ENCODE measurements around the gene ARHGAP11B.
A peak's percentile ranks its signal among the peaks of the same experiment; 100 is the strongest.
"Not testable (repeated sequence)": the region's sequence is repeated elsewhere in the genome, so short reads cannot be mapped to it uniquely, and the experiment has no call there.

The ARHGAP11B gene

DNA sequence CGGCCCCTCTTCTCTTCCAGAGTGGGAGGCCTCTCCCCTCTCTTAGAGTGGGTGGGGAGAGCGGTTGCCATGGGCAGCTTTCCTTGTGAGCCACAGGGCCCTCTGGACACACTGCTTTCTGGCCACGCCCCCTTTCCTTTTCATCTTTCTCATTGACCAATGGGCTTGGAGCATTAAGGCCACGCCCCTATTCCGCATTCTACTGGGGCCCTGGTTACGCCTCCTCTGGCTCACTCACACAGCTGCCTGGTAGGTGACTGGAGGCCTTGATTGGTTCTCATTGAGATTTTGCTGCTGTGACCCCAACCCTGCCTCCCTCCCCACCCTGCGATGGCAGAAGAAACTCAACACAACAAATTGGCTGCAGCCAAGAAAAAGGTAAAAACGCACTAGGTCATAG, 22.1 kb upstream of the ARHGAP11B start, which contains the start of gene GOLGA8H:
Gene GOLGA8H (plus strand): TSS at position 233 of the 400 bp plus-strand sequence. CDS start 98 bp downstream, at position 331.
- H2AK5ac ChIP-seq (ENCODE audit: low read length, severe bottlenecking); H3K4me3 ChIP-seq (ENCODE audit: insufficient read depth in 1 of 2, low read depth in 1 of 2, low read length in 2 of 2); H3K9ac ChIP-seq (ENCODE audit: low read length); H3K4ac ChIP-seq (ENCODE audit: low read depth in 1 of 2, low read length in 2 of 2); H4K91ac ChIP-seq (ENCODE audit: low read length); H2BK5ac ChIP-seq (ENCODE audit: low read depth, low read length, poor library complexity, severe bottlenecking); H3K27me3 ChIP-seq (ENCODE audit: control insufficient read depth in 1 of 2, insufficient read depth in 1 of 2, low read length in 2 of 2); H3K18ac ChIP-seq (ENCODE audit: low read depth in 1 of 2, low read length in 2 of 2); H2BK12ac ChIP-seq (ENCODE audit: low read length in 2 of 2); H4K8ac ChIP-seq (ENCODE audit: low read length); H3K27ac ChIP-seq (ENCODE audit: low read length, poor library complexity, severe bottlenecking); H3K9me3 ChIP-seq (ENCODE audit: control insufficient read depth, low read length); H2BK120ac ChIP-seq (ENCODE audit: low read depth, low read length); H2BK15ac ChIP-seq (ENCODE audit: low read depth, poor library complexity, severe bottlenecking); H3K36me3 ChIP-seq (ENCODE audit: control insufficient read depth in 1 of 2, insufficient read depth in 2 of 2, low read depth in 1 of 2, low read length in 2 of 2); DNase-seq; H3K14ac ChIP-seq (ENCODE audit: low read length in 2 of 2); H3K4me1 ChIP-seq (ENCODE audit: control insufficient read depth, insufficient read depth, low read depth, low read length); H3K4me2 ChIP-seq (ENCODE audit: low read length, poor library complexity, severe bottlenecking); H2AFZ ChIP-seq (ENCODE audit: low read depth, low read length); H3K79me1 ChIP-seq (replicated peaks; ENCODE audit: low read length, poor library complexity, severe bottlenecking); H3K23ac ChIP-seq (ENCODE audit: low read length in 2 of 2): not testable (repeated sequence)
- WGBS: no CpG with 5 or more reads among the region's 8 CpGs

DNA sequence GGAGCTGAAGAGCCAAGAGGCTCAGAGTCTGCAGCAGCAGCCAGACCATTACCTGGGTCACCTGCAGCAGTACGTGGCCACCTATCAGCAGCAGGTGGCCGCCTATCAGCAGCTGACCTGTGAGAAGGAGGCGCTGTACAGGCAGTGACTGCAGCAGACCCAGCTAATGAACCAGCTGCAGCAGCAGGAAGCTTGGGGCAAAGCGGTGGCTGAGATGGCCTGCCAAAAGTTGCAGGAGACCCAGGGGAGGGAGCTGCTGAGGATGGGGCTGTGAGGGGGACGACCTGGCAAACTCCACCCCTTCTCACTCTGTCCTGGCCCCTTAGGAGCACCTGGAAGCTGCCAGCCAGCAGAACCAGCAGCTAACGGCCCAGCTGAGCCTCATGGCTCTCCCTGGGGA, 13.7 kb upstream of the ARHGAP11B start:
- H3K4ac ChIP-seq (ENCODE audit: low read depth in 1 of 2, low read length in 2 of 2); H3K14ac ChIP-seq (ENCODE audit: low read length in 2 of 2); H3K36me3 ChIP-seq (ENCODE audit: control insufficient read depth in 1 of 2, insufficient read depth in 2 of 2, low read depth in 1 of 2, low read length in 2 of 2); DNase-seq; H3K18ac ChIP-seq (ENCODE audit: low read depth in 1 of 2, low read length in 2 of 2); H4K8ac ChIP-seq (ENCODE audit: low read length); H3K9me3 ChIP-seq (ENCODE audit: control insufficient read depth, low read length); H3K27ac ChIP-seq (ENCODE audit: low read length, poor library complexity, severe bottlenecking); H2BK12ac ChIP-seq (ENCODE audit: low read length in 2 of 2); H2BK15ac ChIP-seq (ENCODE audit: low read depth, poor library complexity, severe bottlenecking); H4K91ac ChIP-seq (ENCODE audit: low read length); H2BK5ac ChIP-seq (ENCODE audit: low read depth, low read length, poor library complexity, severe bottlenecking); H3K79me1 ChIP-seq (replicated peaks; ENCODE audit: low read length, poor library complexity, severe bottlenecking); H3K4me3 ChIP-seq (ENCODE audit: insufficient read depth in 1 of 2, low read depth in 1 of 2, low read length in 2 of 2); H3K27me3 ChIP-seq (ENCODE audit: control insufficient read depth in 1 of 2, insufficient read depth in 1 of 2, low read length in 2 of 2); H2AFZ ChIP-seq (ENCODE audit: low read depth, low read length); H2BK120ac ChIP-seq (ENCODE audit: low read depth, low read length); H3K9ac ChIP-seq (ENCODE audit: low read length); H2AK5ac ChIP-seq (ENCODE audit: low read length, severe bottlenecking); H3K23ac ChIP-seq (ENCODE audit: low read length in 2 of 2); H3K4me1 ChIP-seq (ENCODE audit: control insufficient read depth, insufficient read depth, low read depth, low read length); H3K4me2 ChIP-seq (ENCODE audit: low read length, poor library complexity, severe bottlenecking): not testable (repeated sequence)
- no CpG with 5 or more reads among the region's 6 CpGs for WGBS

DNA sequence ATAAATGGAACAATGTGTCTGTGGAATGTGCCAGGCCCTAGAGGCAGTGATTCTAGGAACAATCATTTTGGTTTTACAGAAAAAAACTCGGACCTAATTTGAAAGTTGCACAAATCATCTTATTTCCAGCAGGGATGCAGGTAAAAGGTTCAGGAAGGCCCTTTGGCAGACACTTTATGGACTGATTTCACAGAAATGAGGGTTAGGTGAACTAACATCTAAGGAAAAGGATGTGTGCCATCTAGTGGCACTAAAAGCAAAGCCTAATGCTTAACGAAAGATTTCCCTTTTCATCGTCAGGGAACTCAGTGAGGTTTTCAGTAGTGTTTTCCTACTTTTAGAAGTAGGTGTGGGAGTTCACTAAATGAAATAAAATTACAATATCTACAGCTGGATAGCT, 4.6 kb upstream of the ARHGAP11B start:
- no CpG with 5 or more reads among the region's 3 CpGs for WGBS
- not testable (repeated sequence) for H3K27me3 ChIP-seq (ENCODE audit: control insufficient read depth in 1 of 2, insufficient read depth in 1 of 2, low read length in 2 of 2); H3K4me3 ChIP-seq (ENCODE audit: insufficient read depth in 1 of 2, low read depth in 1 of 2, low read length in 2 of 2); H3K4ac ChIP-seq (ENCODE audit: low read depth in 1 of 2, low read length in 2 of 2); H3K18ac ChIP-seq (ENCODE audit: low read depth in 1 of 2, low read length in 2 of 2); H4K8ac ChIP-seq (ENCODE audit: low read length); H3K23ac ChIP-seq (ENCODE audit: low read length in 2 of 2); DNase-seq; H3K14ac ChIP-seq (ENCODE audit: low read length in 2 of 2); H3K9ac ChIP-seq (ENCODE audit: low read length); H2BK120ac ChIP-seq (ENCODE audit: low read depth, low read length); H3K79me1 ChIP-seq (replicated peaks; ENCODE audit: low read length, poor library complexity, severe bottlenecking); H3K9me3 ChIP-seq (ENCODE audit: control insufficient read depth, low read length); H3K36me3 ChIP-seq (ENCODE audit: control insufficient read depth in 1 of 2, insufficient read depth in 2 of 2, low read depth in 1 of 2, low read length in 2 of 2); H2AK5ac ChIP-seq (ENCODE audit: low read length, severe bottlenecking); H3K4me2 ChIP-seq (ENCODE audit: low read length, poor library complexity, severe bottlenecking); H3K4me1 ChIP-seq (ENCODE audit: control insufficient read depth, insufficient read depth, low read depth, low read length); H2BK15ac ChIP-seq (ENCODE audit: low read depth, poor library complexity, severe bottlenecking); H2BK12ac ChIP-seq (ENCODE audit: low read length in 2 of 2); H2AFZ ChIP-seq (ENCODE audit: low read depth, low read length); H4K91ac ChIP-seq (ENCODE audit: low read length); H3K27ac ChIP-seq (ENCODE audit: low read length, poor library complexity, severe bottlenecking); H2BK5ac ChIP-seq (ENCODE audit: low read depth, low read length, poor library complexity, severe bottlenecking)

DNA sequence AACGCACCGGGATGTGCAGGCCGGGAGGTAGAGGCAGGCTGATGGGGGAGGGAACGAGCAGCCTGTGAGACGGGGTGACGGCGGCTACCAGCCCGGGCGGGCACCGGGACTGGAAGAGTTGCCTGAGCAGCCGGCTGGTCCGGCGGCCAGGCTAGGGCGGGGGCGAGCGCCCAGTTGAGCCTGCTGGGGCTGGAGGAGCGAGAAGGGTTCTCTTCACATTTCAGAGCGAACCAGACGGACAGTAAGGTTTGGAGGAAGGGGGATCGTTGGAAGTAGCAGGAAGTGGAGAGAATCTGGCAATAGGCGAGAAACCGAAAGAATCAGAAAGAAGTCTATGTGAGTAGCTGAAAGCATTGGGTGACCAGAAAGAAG, 252 bp downstream of the ARHGAP11B start:
- H3K27ac ChIP-seq (ENCODE audit: low read length, poor library complexity, severe bottlenecking); H2BK5ac ChIP-seq (ENCODE audit: low read depth, low read length, poor library complexity, severe bottlenecking); H2AK5ac ChIP-seq (ENCODE audit: low read length, severe bottlenecking); H3K4me1 ChIP-seq (ENCODE audit: control insufficient read depth, insufficient read depth, low read depth, low read length); H3K14ac ChIP-seq (ENCODE audit: low read length in 2 of 2); H2BK15ac ChIP-seq (ENCODE audit: low read depth, poor library complexity, severe bottlenecking); H2BK120ac ChIP-seq (ENCODE audit: low read depth, low read length); H3K36me3 ChIP-seq (ENCODE audit: control insufficient read depth in 1 of 2, insufficient read depth in 2 of 2, low read depth in 1 of 2, low read length in 2 of 2); H3K4ac ChIP-seq (ENCODE audit: low read depth in 1 of 2, low read length in 2 of 2); H4K8ac ChIP-seq (ENCODE audit: low read length); H3K79me1 ChIP-seq (replicated peaks; ENCODE audit: low read length, poor library complexity, severe bottlenecking); H2BK12ac ChIP-seq (ENCODE audit: low read length in 2 of 2); H3K27me3 ChIP-seq (ENCODE audit: control insufficient read depth in 1 of 2, insufficient read depth in 1 of 2, low read length in 2 of 2); H4K91ac ChIP-seq (ENCODE audit: low read length); H3K9me3 ChIP-seq (ENCODE audit: control insufficient read depth, low read length): not testable (repeated sequence)
- Histone ChIP-seq H3K18ac (ENCODE audit: low read depth in 1 of 2, low read length in 2 of 2) (peak overlapping the region in 1 of 2 experiments; percentile 34), H2AFZ (ENCODE audit: low read depth, low read length) (peak overlapping the region; percentile 81), H3K4me3 (ENCODE audit: insufficient read depth in 1 of 2, low read depth in 1 of 2, low read length in 2 of 2) (peak overlapping the region; percentile 60 to 81), H3K23ac (ENCODE audit: low read length in 2 of 2) (peak overlapping the region in 1 of 2 experiments; percentile 69), H3K9ac (ENCODE audit: low read length) (peak overlapping the region; percentile 93), H3K4me2 (ENCODE audit: low read length, poor library complexity, severe bottlenecking) (peak overlapping the region; percentile 58)
- WGBS: under 1% methylated on average over 8 of the region's 22 CpGs
- DNase-seq: peak; percentile 67
